Retinal pigment epithelial cell (primary cell): ENCODE data around the gene DLG4.

Source experiments
- DNase-seq: peaks from one replicate; pipeline ENCODE4 v3.0.0-alpha.2; 2010; ENCODE audit warnings: low read depth
- H3K4me3 ChIP-seq: 2 replicates; pipeline ENCODE4 v1.5.1; 2011; ENCODE audit warnings: mild to moderate bottlenecking, low read length, control low read depth, moderate library complexity
- CTCF ChIP-seq: conservative IDR thresholded peaks from 2 replicates; pipeline ENCODE4 v1.5.1; 2011; ENCODE audit warnings: low read depth, low read length, control low read depth, inconsistent platforms

The DLG4 gene

GRCh38 chr17:7260651-7261378, 41.2 kb upstream of the DLG4 start:
- peak overlapping the region; percentile 34 for H3K4me3 ChIP-seq
- TF ChIP-seq CTCF: no peak
- no peak for DNase-seq

GRCh38 chr17:7260151-7260550, 40.5 kb upstream of the DLG4 start:
- H3K4me3 ChIP-seq: no peak overlapping the region
- no peak for DNase-seq
- TF ChIP-seq CTCF: no peak

- TF ChIP-seq CTCF: no peak
- H3K4me3 ChIP-seq: no peak overlapping the region
- DNase-seq: no peak
These were observed 39.9 kb upstream of the DLG4 start for GRCh38 chr17:7259555-7259889.

GRCh38 chr17:7258731-7259554, 39.3 kb upstream of the DLG4 start:
- DNase-seq: no peak
- TF ChIP-seq CTCF: no peak
- H3K4me3 ChIP-seq: no peak overlapping the region

- no peak for TF ChIP-seq CTCF
- no peak overlapping the region for H3K4me3 ChIP-seq
- DNase-seq: no peak
These were observed 37.3 kb upstream of the DLG4 start for GRCh38 chr17:7256766-7257456.

GRCh38 chr17:7254511-7254910, 34.9 kb upstream of the DLG4 start:
- H3K4me3 ChIP-seq: no peak overlapping the region
- no peak for DNase-seq
- TF ChIP-seq CTCF: no peak

GRCh38 chr17:7253082-7253481, 33.4 kb upstream of the DLG4 start:
- H3K4me3 ChIP-seq: peak overlapping the region; percentile 89
- no peak for DNase-seq
- no peak for TF ChIP-seq CTCF
